Urothelium cell line (cell line): Measurements from ENCODE around the gene ZNF732.
A peak's percentile ranks its signal among the peaks of the same experiment; 100 is the strongest.
"Not testable (repeated sequence)": the region's sequence is repeated elsewhere in the genome, so short reads cannot be mapped to it uniquely, and the experiment has no call there.

Source experiments
- DNase-seq: peaks from one replicate; pipeline ENCODE4 v3.0.0; 2011; ENCODE audit warnings: low spot score, mixed read lengths
- FAIRE-seq: peaks from 2 replicates; lab custom pipeline; 2011; peaks lifted over from hg19 to GRCh38; lab: Jason Lieb, UNC

Gene ZNF732

GRCh38 chr4:304969-305680 lies at the start of gene ZNF732:
TSS of gene ZNF732 (minus strand) at chr4:305474. CDS start at chr4:305310, 164 bp downstream.
- no peak for DNase-seq

GRCh38 chr4:340011-340410 lies 34.7 kb upstream of the ZNF732 start:
- DNase-seq, result no peak
- no peak for FAIRE-seq

More at GRCh38 chr4:304969-305680, at the start of gene ZNF732:
- no peak for FAIRE-seq

GRCh38 chr4:338759-339097 lies 33.5 kb upstream of the ZNF732 start:
- FAIRE-seq (no peak), DNase-seq (no peak)

- FAIRE-seq (no peak), DNase-seq (peak; percentile 5)
Observed at GRCh38 chr4:337932-338758, 32.9 kb upstream of the ZNF732 start.

DNA sequence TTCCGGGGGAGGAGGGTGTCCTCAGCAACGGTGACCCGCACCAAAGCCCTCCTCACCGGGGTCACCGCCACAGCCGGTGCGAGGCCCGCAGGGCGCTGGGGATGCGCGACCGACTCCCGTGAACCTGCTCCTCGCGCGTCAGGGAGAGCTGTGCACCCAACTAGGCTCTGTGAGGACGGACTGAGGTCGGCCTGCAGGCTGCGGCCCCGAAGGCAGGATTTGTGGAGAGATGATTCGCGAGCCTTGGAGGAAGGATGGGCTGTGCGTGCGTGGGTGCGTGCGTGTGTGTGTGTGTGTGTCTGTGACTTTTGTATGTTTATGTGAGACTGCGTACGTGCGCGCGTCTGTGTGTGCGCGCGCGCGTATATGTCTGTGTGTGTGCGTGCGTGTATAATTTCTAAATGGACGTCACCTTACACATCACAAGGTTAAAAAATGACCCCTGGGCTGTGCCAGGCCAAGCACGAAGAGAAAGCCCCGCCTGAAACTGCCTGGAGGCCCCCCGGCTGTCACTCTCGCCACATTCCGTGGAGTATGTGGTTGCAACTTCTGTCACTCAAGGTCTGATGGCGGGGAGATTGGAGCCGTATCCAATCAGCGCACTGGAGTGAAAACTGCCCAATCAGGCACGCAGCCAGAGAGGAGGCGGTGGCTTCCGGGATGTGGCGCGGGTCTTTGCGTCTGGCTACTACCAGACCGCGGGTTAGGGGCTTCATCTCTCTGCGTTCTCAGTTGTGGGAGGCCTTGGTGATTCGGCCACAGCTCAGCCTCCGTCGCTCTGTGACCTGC lies 32.1 kb upstream of the ZNF732 start, which contains the start of gene ZNF141:
Gene ZNF141, plus strand, starts transcription at position 672 of the 789 bp plus-strand sequence. CDS start 170 bp downstream, outside the sequence.
- DNase-seq (peak; percentile 90), FAIRE-seq (peak; percentile 81)

DNA sequence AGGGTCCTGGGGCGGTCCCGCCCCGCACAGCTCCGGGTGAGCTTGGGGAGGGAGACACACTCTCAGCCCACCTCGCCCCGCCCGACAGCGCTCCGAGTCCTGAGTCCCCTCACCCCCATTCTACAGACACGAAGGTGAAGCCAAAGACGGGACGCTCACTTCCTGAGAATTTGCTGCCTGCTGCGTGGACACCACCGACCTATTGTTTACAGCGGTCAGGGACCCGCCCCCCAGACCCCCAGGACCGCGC lies 31.5 kb upstream of the ZNF732 start:
- no peak for FAIRE-seq

GRCh38 chr4:336099-336892 lies 31.0 kb upstream of the ZNF732 start:
- FAIRE-seq (no peak), DNase-seq (no peak)

More for the DNA sequence above, 31.5 kb upstream of the ZNF732 start:
- no peak for DNase-seq

DNA sequence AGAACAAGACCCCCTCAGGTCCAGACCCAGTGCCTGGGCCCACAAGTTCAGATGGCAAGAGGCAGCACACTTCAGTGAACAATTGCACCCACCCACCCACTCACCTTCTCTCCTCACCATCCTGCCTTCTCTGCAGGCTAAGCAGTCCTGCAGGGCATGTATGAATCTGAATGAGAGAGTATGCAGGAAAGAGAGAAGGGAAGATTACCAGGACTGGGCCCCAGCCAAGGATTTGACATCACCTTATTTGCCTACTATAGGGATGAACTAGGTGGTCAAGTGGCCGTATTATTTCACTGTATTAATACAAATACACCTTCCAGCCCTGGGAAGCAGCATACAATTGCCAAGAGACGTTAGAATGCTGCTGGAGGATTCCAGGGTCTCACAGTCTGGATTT lies 30.2 kb upstream of the ZNF732 start:
- DNase-seq (no peak), FAIRE-seq (no peak)

DNA sequence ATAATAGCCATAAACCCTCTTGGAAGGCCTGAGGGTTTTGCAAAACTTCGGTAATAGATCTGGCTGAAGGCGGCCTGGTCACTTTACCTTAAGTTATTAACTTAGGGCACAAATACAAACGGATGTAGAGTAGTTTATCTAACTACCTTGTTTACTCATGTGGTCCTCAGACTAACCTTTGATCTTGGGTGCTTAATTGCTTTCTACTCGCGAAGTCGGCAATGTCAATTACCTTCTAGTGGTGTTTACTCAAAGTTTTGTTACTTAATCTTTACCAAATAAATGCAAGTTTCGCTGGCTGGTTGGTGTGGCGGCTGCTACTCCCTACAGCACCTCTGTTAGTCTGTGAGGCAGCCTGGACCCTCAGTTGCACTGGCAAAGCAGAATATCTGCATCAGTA lies 23.5 kb upstream of the ZNF732 start:
- DNase-seq, result no peak
- FAIRE-seq, result no peak

DNA sequence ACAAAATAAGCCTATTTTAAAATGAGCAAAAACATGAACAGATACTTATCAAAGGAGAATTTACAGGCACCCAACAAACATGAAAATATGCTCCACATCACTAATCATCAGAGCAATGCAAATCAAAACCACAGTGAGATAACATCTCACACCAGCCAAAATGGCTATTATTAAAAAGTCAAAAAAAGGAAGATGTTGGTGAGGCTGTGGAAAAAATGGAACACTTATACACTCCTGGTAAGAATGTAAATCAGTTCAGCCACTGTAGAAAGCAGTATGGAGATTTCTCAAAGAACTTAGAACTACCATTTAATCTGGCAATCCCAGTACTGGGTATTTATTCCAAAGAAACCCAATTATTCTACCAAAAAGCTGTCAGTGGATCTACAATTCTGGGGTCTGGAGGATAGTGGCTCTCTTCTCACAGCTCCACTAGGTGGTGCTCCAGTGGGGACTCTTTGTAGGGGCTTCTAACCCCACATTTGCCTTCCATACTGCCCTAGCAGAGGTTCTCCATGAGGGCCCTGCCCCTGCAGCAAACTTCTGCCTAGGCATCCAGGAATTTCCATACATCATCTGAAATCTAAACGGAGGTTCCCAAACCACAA lies 9.1 kb upstream of the ZNF732 start:
- FAIRE-seq (no peak), DNase-seq (no peak)

DNA sequence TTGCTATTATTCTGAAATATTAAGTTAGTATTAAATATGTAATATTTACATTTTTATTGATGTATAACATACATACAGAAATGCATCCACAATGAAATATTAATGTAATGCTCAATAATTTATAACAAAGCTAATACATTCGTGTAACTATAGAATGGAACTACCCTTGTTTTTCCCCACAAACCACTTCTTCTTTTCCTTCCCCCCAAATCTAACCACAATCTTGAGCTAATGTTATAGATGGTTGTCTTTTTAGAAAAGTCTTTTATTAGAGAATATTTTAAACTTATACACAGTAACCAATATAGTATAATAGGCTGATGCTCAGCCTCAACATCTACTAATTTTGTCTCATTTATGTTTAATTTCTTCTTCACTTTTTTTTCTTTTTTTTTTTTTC lies 4.5 kb upstream of the ZNF732 start:
- FAIRE-seq (no peak), DNase-seq (no peak)

- no peak for FAIRE-seq
Observed at GRCh38 chr4:306551-306961, 1.3 kb upstream of the ZNF732 start.

GRCh38 chr4:304516-304915 lies 758 bp downstream of the ZNF732 start:
- not testable (repeated sequence) for DNase-seq, FAIRE-seq

More at GRCh38 chr4:306551-306961, 1.3 kb upstream of the ZNF732 start:
- DNase-seq, result no peak

- no peak for DNase-seq
- no peak for FAIRE-seq
Observed at GRCh38 chr4:302381-302780, 2.9 kb downstream of the ZNF732 start.

- FAIRE-seq, result no peak
- DNase-seq, result no peak
Observed at GRCh38 chr4:294732-295131, 10.5 kb downstream of the ZNF732 start.

GRCh38 chr4:288891-289290 lies 16.4 kb downstream of the ZNF732 start:
- no peak for FAIRE-seq
- DNase-seq, result no peak

DNA sequence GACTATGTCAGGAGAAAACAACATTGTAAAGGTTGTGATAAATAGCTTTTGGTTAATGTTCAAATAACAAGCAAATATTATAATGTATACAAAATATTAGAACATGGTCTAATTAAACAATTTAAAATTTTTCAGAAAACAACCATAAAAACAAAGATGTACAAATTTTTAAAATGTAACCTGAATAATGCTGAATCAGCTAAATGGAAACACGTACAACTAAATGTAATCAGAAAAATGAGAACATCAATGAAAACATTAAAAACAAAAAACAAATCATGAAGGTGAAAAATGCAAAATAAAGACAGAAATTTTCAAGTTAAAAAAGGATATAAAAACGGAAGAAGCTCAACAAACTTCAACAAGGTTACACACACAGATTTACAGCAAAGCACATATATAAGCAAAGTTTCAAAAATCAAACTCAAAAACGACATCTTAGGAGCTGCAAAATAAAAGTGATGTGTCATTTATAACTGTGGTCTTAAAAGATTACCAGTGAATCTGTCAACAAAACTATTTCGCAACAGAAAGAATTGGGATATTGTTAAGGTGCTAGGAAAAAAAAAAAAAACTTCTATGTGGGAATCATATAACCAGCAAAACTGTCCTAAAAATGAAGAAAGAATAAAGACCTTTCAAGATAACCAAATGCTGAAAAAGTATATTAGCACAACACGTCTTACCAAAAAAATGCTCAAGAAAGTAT lies 31.8 kb downstream of the ZNF732 start:
- FAIRE-seq, result no peak
- no peak for DNase-seq

- FAIRE-seq, result no peak
Observed at GRCh38 chr4:271492-272103, 33.7 kb downstream of the ZNF732 start.

DNA sequence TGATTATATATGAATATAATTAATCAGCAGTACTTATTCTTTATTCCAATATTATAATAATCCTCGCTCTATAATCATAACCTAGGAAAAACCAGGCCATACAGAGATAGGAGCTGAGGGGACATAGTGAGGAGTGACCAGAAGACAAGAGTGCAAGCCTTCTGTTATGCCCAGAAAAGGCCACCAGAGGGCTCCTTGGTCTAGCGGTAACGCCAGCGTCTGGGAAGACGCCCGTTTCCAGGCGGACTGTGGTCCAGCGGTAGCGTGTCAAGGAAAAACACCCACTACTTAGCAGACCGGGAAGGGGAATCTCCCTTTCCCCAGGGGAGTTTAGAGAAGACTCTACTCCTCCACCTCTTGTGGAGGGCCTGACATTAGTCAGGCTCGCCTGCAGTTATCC lies 46.0 kb downstream of the ZNF732 start:
- DNase-seq, FAIRE-seq: not testable (repeated sequence)

More at GRCh38 chr4:271492-272103, 33.7 kb downstream of the ZNF732 start:
- DNase-seq, result no peak
